Measurements from ENCODE around the gene FAM193A. TPM values are rescaled to one million over a fixed set of nuclear protein-coding genes. Genes with fewer than 3 reads are reported as not detected.

Gene FAM193A
- total and polyA plus RNA-seq, 2 donors (not counting 1 experiment from before 2014, with no cell fraction given), result 16.0 to 62.7 TPM

- CTCF ChIA-PET, result no interaction called here
- H3K4me1 Mint-ChIP-seq, result peaks cover 40% of the 10 kb centered on the region
- no CpG with 5 or more reads among the region's 4 CpGs for WGBS (ENCODE audit: insufficient coverage)
These were observed 41.7 kb downstream of the FAM193A start for GRCh38 chr4:2578106-2578505.

GRCh38 chr4:2579910-2580309 is 43.5 kb downstream of the FAM193A start:
- Histone ChIP-seq H3K9ac (ENCODE audit: low read length) (no peak overlapping the region), H3K27me3 (replicated peaks in 1 of 4; ENCODE audit: control extremely low read depth in 1 of 4, control insufficient read depth in 3 of 4, insufficient read depth in 4 of 4, low read length in 3 of 4) (no peaks in the 10 kb centered on the region), H3K36me3 (replicated peaks in 1 of 2; ENCODE audit: control extremely low read depth in 1 of 2, control insufficient read depth in 1 of 2, extremely low read depth in 1 of 2, insufficient read depth in 2 of 2, low read length in 1 of 2) (peaks cover 0 to 5% of the 10 kb centered on the region in 2 experiments), H2AFZ (ENCODE audit: insufficient read depth, low read depth, low read length, poor library complexity, severe bottlenecking) (no peak overlapping the region), H3K9me3 (ENCODE audit: control extremely low read depth in 1 of 3, control insufficient read depth in 2 of 3, insufficient read depth in 1 of 3, low read length in 2 of 3) (peaks cover 0 to 13% (median 5%) of the 10 kb centered on the region in 3 donors), H3K79me2 (ENCODE audit: control insufficient read depth, insufficient read depth, low read length) (peaks cover 100% of the 10 kb centered on the region), H3K4me3 (ENCODE audit: control extremely low read depth in 1 of 5, extremely low read depth in 1 of 5, insufficient read depth in 1 of 5, low read depth in 2 of 5, low read length in 4 of 5) (no peak overlapping the region), H3K4me2 (replicated peaks; ENCODE audit: low read depth, low read length, poor library complexity, severe bottlenecking) (no peak overlapping the region), H3K4me1 (ENCODE audit: control insufficient read depth in 2 of 2, insufficient read depth in 2 of 2, low read length in 2 of 2) (peaks cover 2 to 3% of the 10 kb centered on the region in 2 donors), H4K20me1 (ENCODE audit: control insufficient read depth, insufficient read depth, low read length, poor library complexity, severe bottlenecking) (peaks cover 92% of the 10 kb centered on the region), H3K27ac (ENCODE audit: low read length in 2 of 2) (no peak overlapping the region)
- intact Hi-C loops (cut with micrococcal nuclease), result no loop called here
- H3K9me3 Mint-ChIP-seq (ENCODE audit: insufficient read depth), result no peaks in the 10 kb centered on the region
- no peak for ATAC-seq (ENCODE audit: low read depth)
- TF ChIP-seq EZH2 (IDR thresholded peaks at IDR 0.05; ENCODE audit: borderline replicate concordance, insufficient read depth, low read depth, low read length, poor library complexity, severe bottlenecking) (no peak), CTCF (IDR thresholded peaks at IDR 0.05) (no peak)
- 95% methylated on average over 4 of the region's 5 CpGs for WGBS (ENCODE audit: insufficient coverage)
- H3K27ac Mint-ChIP-seq, result no peak overlapping the region
- ChIA-PET POLR2A (no interaction called here), CTCF (interaction anchor here (0.6 kb wide), 1 partner anchor 34 kb away, joined by 4 read pairs; no protein-coding TSS in a partner anchor)
- no peak overlapping the region for H3K4me3 Mint-ChIP-seq
- DNase-seq, result no peak
- no peaks in the 10 kb centered on the region for H3K27me3 Mint-ChIP-seq
- H3K4me1 Mint-ChIP-seq, result peaks cover 34% of the 10 kb centered on the region

More at GRCh38 chr4:2578106-2578505, 41.7 kb downstream of the FAM193A start:
- H3K27me3 ChIP-seq (replicated peaks in 1 of 4; ENCODE audit: control extremely low read depth in 1 of 4, control insufficient read depth in 3 of 4, insufficient read depth in 4 of 4, low read length in 3 of 4), result no peaks in the 10 kb centered on the region
- H3K4me1 ChIP-seq (ENCODE audit: control insufficient read depth in 2 of 2, insufficient read depth in 2 of 2, low read length in 2 of 2), result peaks cover 7 to 15% of the 10 kb centered on the region in 2 donors
- no peaks in the 10 kb centered on the region for H3K9me3 Mint-ChIP-seq (ENCODE audit: insufficient read depth)
- no peak overlapping the region for H3K27ac ChIP-seq (ENCODE audit: low read length in 2 of 2)
- H3K4me3 Mint-ChIP-seq, result no peak overlapping the region
- peaks cover 0 to 5% of the 10 kb centered on the region in 2 experiments for H3K36me3 ChIP-seq (replicated peaks in 1 of 2; ENCODE audit: control extremely low read depth in 1 of 2, control insufficient read depth in 1 of 2, extremely low read depth in 1 of 2, insufficient read depth in 2 of 2, low read length in 1 of 2)
- no peak overlapping the region for H2AFZ ChIP-seq (ENCODE audit: insufficient read depth, low read depth, low read length, poor library complexity, severe bottlenecking)
- H3K9me3 ChIP-seq (ENCODE audit: control extremely low read depth in 1 of 3, control insufficient read depth in 2 of 3, insufficient read depth in 1 of 3, low read length in 2 of 3), result peaks cover 0 to 13% (median 5%) of the 10 kb centered on the region in 3 donors
- no peak overlapping the region for H3K4me2 ChIP-seq (replicated peaks; ENCODE audit: low read depth, low read length, poor library complexity, severe bottlenecking)
- no peak overlapping the region for H3K27ac Mint-ChIP-seq
- intact Hi-C loops (cut with micrococcal nuclease), result no loop called here
- POLR2A ChIA-PET, result no interaction called here
- no peak for ATAC-seq (ENCODE audit: low read depth)
- TF ChIP-seq EZH2 (IDR thresholded peaks at IDR 0.05; ENCODE audit: borderline replicate concordance, insufficient read depth, low read depth, low read length, poor library complexity, severe bottlenecking), result no peak
- no peak for TF ChIP-seq CTCF (IDR thresholded peaks at IDR 0.05)
- H3K27me3 Mint-ChIP-seq, result no peaks in the 10 kb centered on the region
- DNase-seq, result no peak
- H3K79me2 ChIP-seq (ENCODE audit: control insufficient read depth, insufficient read depth, low read length), result peaks cover 99% of the 10 kb centered on the region
- peaks cover 91% of the 10 kb centered on the region for H4K20me1 ChIP-seq (ENCODE audit: control insufficient read depth, insufficient read depth, low read length, poor library complexity, severe bottlenecking)
- H3K9ac ChIP-seq (ENCODE audit: low read length), result no peak overlapping the region
- no peak overlapping the region for H3K4me3 ChIP-seq (ENCODE audit: control extremely low read depth in 1 of 5, extremely low read depth in 1 of 5, insufficient read depth in 1 of 5, low read depth in 2 of 5, low read length in 4 of 5)

Measured in B cell (primary cell).